Common myeloid progenitor, CD34-positive (primary cell): ENCODE data around the gene RBM4.
A peak's percentile ranks its signal among the peaks of the same experiment; 100 is the strongest.

Source experiments
- CTCF ChIA-PET: fragments of 350-600 bp; sonication (Branson Sonifier 250); formaldehyde crosslinking; loops from one replicate; lab custom pipeline; 2021; ENCODE audit warnings: antibody characterized with exemption; lab: Charles Lee
- POLR2A ChIA-PET: fragments of 350-600 bp; sonication (Branson Sonifier 250); formaldehyde crosslinking; loops from one replicate; lab custom pipeline; 2021; ENCODE audit warnings: antibody characterized with exemption; lab: Charles Lee
- DNase-seq, 3 donors: peaks; one replicate each; pipeline versions ENCODE4 v3.0.0 to v3.0.0-alpha.2; 2013
- H3K27ac ChIP-seq, 2 experiments: 1 replicate in 1 of 2; 2 replicates in 1 of 2; pipeline ENCODE4 v1.7.0; 2013; ENCODE audit warnings: inconsistent platforms in 2 of 2, low read length in 2 of 2, mild to moderate bottlenecking in 2 of 2, low read depth in 1 of 2, moderate library complexity in 1 of 2; ENCODE audit not compliant: severe bottlenecking in 2 of 2, insufficient read depth in 1 of 2, poor library complexity in 1 of 2
- H3K27me3 ChIP-seq, 5 experiments: replicated peaks in 2 of 5; 1 replicate in 3 of 5; 2 replicates in 2 of 5; pipeline versions ENCODE4 v1.6.1 to v1.7.0; 2013; ENCODE audit warnings: low read length in 4 of 5, mild to moderate bottlenecking in 2 of 5, moderate library complexity in 2 of 5, inconsistent platforms in 1 of 5; ENCODE audit not compliant: insufficient read depth in 5 of 5, control insufficient read depth in 4 of 5
- H3K36me3 ChIP-seq, 4 experiments: 1 replicate in 2 of 4; 2 replicates in 2 of 4; pipeline versions ENCODE4 v1.6.1 to v1.7.0; 2013; ENCODE audit warnings: low read length in 3 of 4, control low read depth in 1 of 4, mild to moderate bottlenecking in 1 of 4; ENCODE audit not compliant: control insufficient read depth in 4 of 4, insufficient read depth in 4 of 4
- H3K4me1 ChIP-seq, 4 experiments: 1 replicate in 3 of 4; 2 replicates in 1 of 4; pipeline versions ENCODE4 v1.6.1 to v1.7.1; 2013; ENCODE audit warnings: low read length in 3 of 4, mild to moderate bottlenecking in 3 of 4, control low read depth in 1 of 4, inconsistent platforms in 1 of 4, moderate library complexity in 1 of 4; ENCODE audit not compliant: control insufficient read depth in 4 of 4, insufficient read depth in 4 of 4; ENCODE audit errors: control extremely low read depth in 1 of 4
- H3K4me3 ChIP-seq, 7 experiments: 1 replicate in 4 of 7; 2 replicates in 3 of 7; pipeline versions ENCODE4 v1.5.1 to v1.7.0; 2013; ENCODE audit warnings: mild to moderate bottlenecking in 7 of 7, low read length in 6 of 7, moderate library complexity in 6 of 7, inconsistent platforms in 2 of 7, low read depth in 2 of 7, control low read depth in 1 of 7; ENCODE audit not compliant: insufficient read depth in 4 of 7, control insufficient read depth in 1 of 7; ENCODE audit errors: extremely low read depth in 1 of 7
- H3K9me3 ChIP-seq, 5 experiments: 1 replicate in 4 of 5; 2 replicates in 1 of 5; pipeline versions ENCODE4 v1.6.1 to v1.7.1; 2013; ENCODE audit warnings: low read length in 4 of 5, mild to moderate bottlenecking in 2 of 5, inconsistent platforms in 1 of 5, low read depth in 1 of 5, moderate library complexity in 1 of 5; ENCODE audit not compliant: control insufficient read depth in 4 of 5, insufficient read depth in 2 of 5; ENCODE audit errors: control extremely low read depth in 1 of 5
- WGBS: methylation state at CpG from one replicate; pipeline ENCODE4 v1.1.5; 2013; ENCODE audit not compliant: insufficient coverage; 5-methylcytosine and 5-hydroxymethylcytosine counted together

RBM4 gene

GRCh38 chr11:66593303-66593635, 45.2 kb upstream of the RBM4 start:
- DNase-seq = no peak
- Histone ChIP-seq H3K36me3 (peaks cover 0 to 3% (median 0%) of the 10 kb centered on the region in 4 experiments), H3K4me1 (peaks cover 8 to 42% (median 35%) of the 10 kb centered on the region in 4 experiments), H3K27me3 (no peaks in the 10 kb centered on the region), H3K9me3 (no peaks in the 10 kb centered on the region), H3K4me3 (peak overlapping the region; percentile 49 to 96 (median 85)), H3K27ac (peak overlapping the region; percentile 85 to 88)
- ChIA-PET CTCF (interaction anchor here (0.8 to 5.7 kb wide), 9 partner anchors 14 to 85 kb away, joined by 3 to 55 read pairs (median 8); partner anchors contain the start of genes RBM14, RBM4 and RBM4B), POLR2A (interaction anchor here (0.8 to 1.4 kb wide), 4 partner anchors 13 to 45 kb away, joined by 3 to 6 read pairs (median 4); partner anchors contain the start of genes RBM14 and RBM4)
- WGBS = 1% methylated on average over 10 of the region's 12 CpGs

DNA sequence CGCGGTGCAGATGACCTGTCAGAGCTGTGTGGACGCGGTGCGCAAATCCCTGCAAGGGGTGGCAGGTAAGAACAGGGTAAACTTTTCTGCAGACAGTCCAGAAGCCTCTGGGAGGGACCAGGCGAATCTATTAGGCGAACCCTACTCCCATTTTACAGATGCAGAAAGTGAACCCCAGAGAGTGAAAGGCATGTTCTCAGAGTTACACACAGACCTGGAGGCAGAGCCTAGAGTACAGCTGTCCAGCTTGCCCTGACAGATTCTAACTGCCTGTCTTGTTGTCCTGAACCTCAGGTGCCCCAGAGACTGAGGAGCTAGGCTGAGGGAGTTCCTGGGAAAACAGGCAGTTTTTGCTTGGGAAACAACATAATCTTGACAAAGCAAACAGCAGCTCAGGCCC, 44.9 kb upstream of the RBM4 start:
- Histone ChIP-seq H3K4me3 (peak overlapping the region; percentile 49 to 96 (median 85)), H3K27ac (peak overlapping the region; percentile 85 to 88), H3K4me1 (peaks cover 8 to 42% (median 35%) of the 10 kb centered on the region in 4 experiments), H3K36me3 (peaks cover 0 to 3% (median 0%) of the 10 kb centered on the region in 4 experiments), H3K9me3 (no peaks in the 10 kb centered on the region), H3K27me3 (no peaks in the 10 kb centered on the region)
- ChIA-PET CTCF (interaction anchor here (0.7 to 5.7 kb wide), 7 partner anchors 14 to 85 kb away, joined by 3 to 55 read pairs (median 6); partner anchors contain the start of genes CTSF, RBM4 and RBM4B), POLR2A (interaction anchor here (0.6 to 1.4 kb wide), 4 partner anchors 13 to 511 kb away, joined by 3 to 4 read pairs (median 4); partner anchors contain the start of gene RBM14)
- 58% methylated on average over 7 of the region's 7 CpGs for WGBS
- no peak for DNase-seq

GRCh38 chr11:66595245-66595904, 43.1 kb upstream of the RBM4 start:
- Histone ChIP-seq H3K4me3 (peak overlapping the region in 3 of 7 experiments; percentile 7 to 61 (median 54)), H3K9me3 (no peaks in the 10 kb centered on the region), H3K4me1 (peaks cover 13 to 48% (median 40%) of the 10 kb centered on the region in 4 experiments), H3K27me3 (no peaks in the 10 kb centered on the region), H3K36me3 (peaks cover 2 to 17% (median 9%) of the 10 kb centered on the region in 4 experiments), H3K27ac (peak overlapping the region; percentile 55 to 80)
- DNase-seq = peak in 2 of 3 donors; percentile 85 to 88
- CTCF ChIA-PET = interaction anchor here (0.8 to 4.3 kb wide), 11 partner anchors 9 to 157 kb away, joined by 3 to 23 read pairs (median 4); partner anchors contain the start of genes MRPL11, RBM14, RBM4 and RBM4B
- POLR2A ChIA-PET = interaction anchor here (1.2 to 2.3 kb wide), 2 partner anchors 21 to 45 kb away, joined by 3 to 6 read pairs; partner anchors contain the start of gene RBM14
- WGBS = 35% methylated on average over 4 of the region's 5 CpGs

- no peak overlapping the region for H3K27ac ChIP-seq
- ChIA-PET CTCF (interaction anchor here (1.2 kb wide), 1 partner anchor 20 kb away, joined by 4 read pairs; no protein-coding TSS in a partner anchor), POLR2A (interaction anchor here (0.6 to 1.2 kb wide), 2 partner anchors 17 to 61 kb away, joined by 3 read pairs; partner anchors contain the start of gene RBM14)
- H3K36me3 ChIP-seq = peaks cover 4 to 33% (median 24%) of the 10 kb centered on the region in 4 experiments
- H3K4me1 ChIP-seq = peaks cover 10 to 35% (median 30%) of the 10 kb centered on the region in 4 experiments
- H3K27me3 ChIP-seq = no peaks in the 10 kb centered on the region
- no peaks in the 10 kb centered on the region for H3K9me3 ChIP-seq
- H3K4me3 ChIP-seq = no peak overlapping the region
- WGBS = 100% methylated on average over 6 of the region's 6 CpGs
- DNase-seq = no peak
Measured at GRCh38 chr11:66598993-66599392, 39.5 kb upstream of the RBM4 start.

GRCh38 chr11:66600219-66600618, 38.3 kb upstream of the RBM4 start:
- Histone ChIP-seq H3K27me3 (no peaks in the 10 kb centered on the region), H3K4me3 (no peak overlapping the region), H3K4me1 (peaks cover 6 to 24% (median 21%) of the 10 kb centered on the region in 4 experiments), H3K36me3 (peaks cover 4 to 43% (median 33%) of the 10 kb centered on the region in 4 experiments), H3K27ac (no peak overlapping the region), H3K9me3 (no peaks in the 10 kb centered on the region)
- POLR2A ChIA-PET = interaction anchor here (1.2 kb wide), 1 partner anchor 16 kb away, joined by 3 read pairs; the partner anchor contains the start of gene RBM14
- 83% methylated on average over 2 of the region's 2 CpGs for WGBS
- DNase-seq = no peak
- CTCF ChIA-PET = interaction anchor here (0.6 to 1.2 kb wide), 4 partner anchors 12 to 21 kb away, joined by 3 to 4 read pairs (median 4); partner anchors contain the start of gene RBM14

DNA sequence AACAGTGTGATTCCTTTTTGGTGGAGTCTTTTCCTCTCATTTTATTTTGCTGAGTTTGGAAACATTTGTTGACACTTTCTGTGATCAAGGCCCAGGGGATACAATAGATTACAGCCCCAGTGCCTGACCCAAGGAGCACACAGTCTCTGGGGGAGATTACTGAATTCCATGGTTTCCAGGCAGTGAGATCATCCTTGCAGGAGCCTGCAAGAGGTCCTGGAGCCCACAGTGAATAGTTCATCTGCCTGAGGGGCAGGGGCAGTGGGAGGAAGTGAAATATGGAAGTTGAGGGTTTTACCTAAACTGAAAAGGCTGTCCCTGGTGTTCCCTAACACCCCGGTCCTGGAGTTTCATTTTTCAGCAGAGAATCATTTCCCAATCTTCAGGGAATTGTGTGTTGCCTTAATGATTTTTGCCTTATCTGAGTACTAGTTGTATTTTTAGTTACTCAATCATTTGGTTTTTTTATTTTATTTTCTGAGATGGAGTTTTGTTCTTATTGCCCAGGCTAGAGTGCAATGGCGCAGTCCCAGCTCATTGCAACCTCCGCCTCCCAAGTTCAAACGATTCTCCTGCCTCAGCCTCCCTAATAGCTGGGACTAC, 37.8 kb upstream of the RBM4 start:
- no peaks in the 10 kb centered on the region for H3K27me3 ChIP-seq
- POLR2A ChIA-PET = no interaction called here
- H3K9me3 ChIP-seq = no peaks in the 10 kb centered on the region
- 0% methylated on average over 1 of the region's 4 CpGs for WGBS
- CTCF ChIA-PET = interaction anchor here (1.0 to 1.2 kb wide), 3 partner anchors 8 to 17 kb away, joined by 3 to 4 read pairs (median 3); partner anchors contain the start of genes CCDC87, CCS and RBM14
- H3K4me1 ChIP-seq = peaks cover 6 to 19% (median 17%) of the 10 kb centered on the region in 4 experiments
- H3K36me3 ChIP-seq = peaks cover 6 to 49% (median 37%) of the 10 kb centered on the region in 4 experiments
- no peak for DNase-seq
- no peak overlapping the region for H3K4me3 ChIP-seq
- H3K27ac ChIP-seq = no peak overlapping the region
